CD4-positive, alpha-beta T cell (primary cell): Measurements from ENCODE around the gene BTBD2. TPM values are rescaled to one million over a fixed set of nuclear protein-coding genes. Genes with fewer than 3 reads are reported as not detected.

ENCODE experiments used
- ATAC-seq: fragments of 200-7000 bp; cut with Tn5 transposase; one replicate; pipeline ENCODE4 v1.10.0; 2022; ENCODE audit warnings: mild to moderate bottlenecking; ENCODE audit not compliant: poor library complexity
- CTCF ChIA-PET: fragments of 350-600 bp; sonication (Branson Sonifier 250); formaldehyde crosslinking; loops from one replicate; lab custom pipeline; 2021; ENCODE audit warnings: antibody characterized with exemption, inconsistent platforms; lab: Charles Lee
- POLR2A ChIA-PET: fragments of 350-600 bp; sonication (Branson Sonifier 250); formaldehyde crosslinking; loops from one replicate; lab custom pipeline; 2021; ENCODE audit warnings: antibody characterized with exemption, inconsistent platforms; lab: Charles Lee
- DNase-seq, 14 experiments: peaks; one replicate each; pipeline ENCODE4 v3.0.0-alpha.2; 2013 to 2020; ENCODE audit warnings: mixed read lengths in 2 of 14
- H3K27ac ChIP-seq, 2 donors: one replicate each; pipeline versions ENCODE4 v1.5.1 to v1.7.0; 2013; ENCODE audit warnings: low read length in 2 of 2, low read depth in 1 of 2, mild to moderate bottlenecking in 1 of 2
- H3K27me3 ChIP-seq, 2 experiments: 1 replicate in 1 of 2; 2 replicates in 1 of 2; pipeline versions ENCODE4 v1.6.1 to v1.7.0; 2013; ENCODE audit warnings: low read length in 2 of 2, control low read depth in 1 of 2, mild to moderate bottlenecking in 1 of 2, moderate library complexity in 1 of 2; ENCODE audit not compliant: insufficient read depth in 2 of 2, control insufficient read depth in 1 of 2
- H3K36me3 ChIP-seq: one replicate; pipeline ENCODE4 v1.6.1; 2013; ENCODE audit warnings: low read length, control low read depth; ENCODE audit not compliant: insufficient read depth
- H3K4me1 ChIP-seq: one replicate; pipeline ENCODE4 v1.6.1; 2013; ENCODE audit warnings: low read length, control low read depth; ENCODE audit not compliant: insufficient read depth
- H3K4me3 ChIP-seq: one replicate; pipeline ENCODE4 v1.5.1; 2013; ENCODE audit warnings: mild to moderate bottlenecking, low read length, moderate library complexity
- H3K9me3 ChIP-seq, 2 experiments: 1 replicate in 1 of 2; 2 replicates in 1 of 2; pipeline versions ENCODE4 v1.6.1 to v1.7.0; 2013; ENCODE audit warnings: low read length in 2 of 2, mild to moderate bottlenecking in 2 of 2, control low read depth in 1 of 2, moderate library complexity in 1 of 2; ENCODE audit not compliant: control insufficient read depth in 1 of 2, insufficient read depth in 1 of 2
- H3K27ac Mint-ChIP-seq: one replicate; pipeline ENCODE4 v1.8.0; 2020; ENCODE audit warnings: mixed read lengths
- H3K27me3 Mint-ChIP-seq: one replicate; pipeline ENCODE4 v1.8.0; 2021; ENCODE audit warnings: mixed read lengths
- H3K36me3 Mint-ChIP-seq: one replicate; pipeline ENCODE4 v1.8.0; 2021; ENCODE audit warnings: low read depth, mixed read lengths
- H3K4me1 Mint-ChIP-seq: one replicate; pipeline ENCODE4 v1.8.0; 2021; ENCODE audit warnings: low read depth, mixed read lengths
- H3K4me3 Mint-ChIP-seq: one replicate; pipeline ENCODE4 v1.8.0; 2020; ENCODE audit warnings: mild to moderate bottlenecking, mixed read lengths
- H3K9me3 Mint-ChIP-seq: one replicate; pipeline ENCODE4 v1.8.0; 2020; ENCODE audit warnings: mixed read lengths
- CTCF ChIP-seq: fragments of 200-600 bp; IDR thresholded peaks from one replicate; pipeline ENCODE4 v1.8.0; 2022; ENCODE audit warnings: antibody characterized with exemption, mild to moderate bottlenecking
- intact Hi-C, 2 experiments: fragments of 100-400 bp; cut with DNase I in 1 of 2; cut with micrococcal nuclease in 1 of 2; formaldehyde crosslinking; loops; one replicate each; pipeline versions ENCODE4 v1.15.1 to v1.9.0; 2023 to 2025; cut with DNase I, micrococcal nuclease
- total RNA-seq, 174 experiments: library from RNA in 2 of 174; stranded (reverse) in 2 of 174; gene quantifications; one replicate each; pipeline ENCODE4 v1.2.3 and lab custom pipeline; 2021 to 2026

The BTBD2 gene
- total RNA-seq, 2 experiments from 2014 or later: 44.4 to 44.9 TPM

- intact Hi-C loops: loop anchor here (1.0 kb wide), 4 partner anchors 9 to 35 kb away; partner anchors contain the start of genes IZUMO4 (in 2 of the 2), MOB3A (in 2 of the 2) and MKNK2 (in 1 of the 2)
Observed at GRCh38 chr19:2061495-2062388, 46.2 kb upstream of the BTBD2 start.

GRCh38 chr19:2060884-2061494 lies 45.5 kb upstream of the BTBD2 start:
- no peaks in the 10 kb centered on the region for H3K36me3 ChIP-seq
- H3K4me1 ChIP-seq: peaks cover 76% of the 10 kb centered on the region
- H3K27ac ChIP-seq: peak overlapping the region; percentile 95 to 97
- H3K4me3 Mint-ChIP-seq: peak overlapping the region; percentile 95
- peaks cover 42% of the 10 kb centered on the region for H3K4me1 Mint-ChIP-seq
- no peaks in the 10 kb centered on the region for H3K9me3 ChIP-seq
- intact Hi-C loops: loop anchor here (1.0 kb wide), 4 partner anchors 9 to 35 kb away; partner anchors contain the start of genes IZUMO4 (in 2 of the 2), MOB3A (in 2 of the 2) and MKNK2 (in 1 of the 2)
- peaks cover 4% of the 10 kb centered on the region for H3K36me3 Mint-ChIP-seq
- ATAC-seq (peak; percentile 54), DNase-seq (peak in 1 of 14 experiments; percentile 38)
- peak overlapping the region; percentile 98 for H3K27ac Mint-ChIP-seq
- no peaks in the 10 kb centered on the region for H3K9me3 Mint-ChIP-seq
- no peaks in the 10 kb centered on the region for H3K27me3 Mint-ChIP-seq
- CTCF ChIA-PET: interaction anchor here (0.8 to 1.3 kb wide), 3 partner anchors 9 to 41 kb away, joined by 3 to 6 read pairs (median 3); no protein-coding TSS in a partner anchor
- peak overlapping the region; percentile 84 for H3K4me3 ChIP-seq
- no peaks in the 10 kb centered on the region for H3K27me3 ChIP-seq
- POLR2A ChIA-PET: interaction anchor here (0.8 to 2.9 kb wide), 10 partner anchors 9 to 34 kb away, joined by 3 to 21 read pairs (median 5); no protein-coding TSS in a partner anchor
- no peak for TF ChIP-seq CTCF

More at GRCh38 chr19:2061495-2062388, 46.2 kb upstream of the BTBD2 start:
- Mint-ChIP-seq H3K27me3 (no peaks in the 10 kb centered on the region), H3K27ac (peak overlapping the region; percentile 98), H3K9me3 (no peaks in the 10 kb centered on the region), H3K4me3 (peak overlapping the region; percentile 92), H3K4me1 (peaks cover 40% of the 10 kb centered on the region), H3K36me3 (peaks cover 4% of the 10 kb centered on the region)
- peak; percentile 98 to 100 (median 99) for DNase-seq
- ATAC-seq: peak; percentile 92
- no peaks in the 10 kb centered on the region for H3K9me3 ChIP-seq
- ChIA-PET CTCF (interaction anchor here (1.3 kb wide), 1 partner anchor 10 kb away, joined by 3 read pairs; no protein-coding TSS in a partner anchor), POLR2A (interaction anchor here (1.0 to 2.9 kb wide), 9 partner anchors 8 to 33 kb away, joined by 3 to 21 read pairs (median 6); no protein-coding TSS in a partner anchor)
- H3K27me3 ChIP-seq: no peaks in the 10 kb centered on the region
- H3K27ac ChIP-seq: peak overlapping the region; percentile 95 to 97
- peaks cover 69% of the 10 kb centered on the region for H3K4me1 ChIP-seq
- no peaks in the 10 kb centered on the region for H3K36me3 ChIP-seq
- TF ChIP-seq CTCF: no peak
- peak overlapping the region; percentile 84 for H3K4me3 ChIP-seq
